DLD1 (cell line): ENCODE data around the gene EFCAB12.

Source experiments
- in situ Hi-C: cut with HindIII; loops from 2 replicates; pipeline ENCODE4 v1.10.0; 2017; ENCODE audit warnings: low sequenced_read_pairs

EFCAB12 gene

DNA sequence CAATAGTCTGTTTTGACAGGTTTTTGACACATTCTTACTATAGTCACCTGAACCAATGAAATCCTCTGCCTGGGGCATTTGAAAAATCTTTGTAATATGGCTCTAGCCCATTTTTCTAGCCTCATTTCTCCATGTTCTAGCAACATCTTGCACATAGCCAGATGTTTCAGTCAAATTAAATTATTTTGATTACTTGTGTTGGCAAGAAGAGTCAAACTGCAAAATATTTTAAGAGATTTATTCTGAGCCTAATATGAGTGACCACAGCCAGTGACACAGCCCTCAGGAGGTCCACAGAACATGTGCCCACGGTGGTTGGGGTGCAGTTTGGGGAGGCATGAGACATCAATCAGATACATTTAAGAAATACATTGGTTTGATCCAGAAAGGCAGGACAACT is 18.5 kb upstream of the EFCAB12 start:
- in situ Hi-C loops = no loop called here

DNA sequence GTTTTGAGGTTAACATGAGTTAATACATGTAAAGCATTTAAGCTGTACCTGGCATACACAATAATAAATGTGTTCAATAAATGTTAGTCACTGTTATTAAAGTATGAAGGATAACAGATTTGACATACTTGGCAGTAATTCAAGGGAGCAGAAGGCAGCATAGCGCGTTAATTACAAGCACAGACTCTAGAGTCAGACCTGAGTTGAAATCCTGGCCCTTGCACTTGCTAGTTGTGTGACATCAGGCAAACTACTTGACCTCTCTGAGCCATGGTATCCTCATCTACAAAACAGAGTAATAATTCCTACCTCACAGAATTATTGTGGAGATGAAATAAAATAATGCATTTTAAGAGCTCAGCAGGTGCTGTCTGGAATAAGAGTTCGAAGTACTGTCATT is 17.0 kb upstream of the EFCAB12 start:
- in situ Hi-C loops = no loop called here

DNA sequence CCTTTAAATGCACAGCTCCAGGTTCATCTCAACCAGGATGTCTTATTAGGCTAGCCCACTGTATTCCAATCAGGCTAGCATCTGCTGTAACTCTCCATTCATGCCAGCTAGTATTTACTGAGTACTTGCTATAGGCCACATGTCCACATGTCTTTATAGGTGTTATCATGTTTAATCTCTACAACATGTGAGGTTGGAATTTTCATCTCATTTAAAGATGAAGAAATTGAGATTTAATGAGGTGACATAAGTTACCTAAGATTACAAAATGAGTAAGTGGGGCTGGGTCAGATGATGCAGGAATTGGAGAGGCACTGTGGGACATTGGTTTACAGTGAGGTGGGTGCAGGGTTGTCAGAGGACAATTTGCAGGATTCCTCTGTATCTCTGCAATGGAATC is 14.5 kb upstream of the EFCAB12 start:
- in situ Hi-C loops = no loop called here

DNA sequence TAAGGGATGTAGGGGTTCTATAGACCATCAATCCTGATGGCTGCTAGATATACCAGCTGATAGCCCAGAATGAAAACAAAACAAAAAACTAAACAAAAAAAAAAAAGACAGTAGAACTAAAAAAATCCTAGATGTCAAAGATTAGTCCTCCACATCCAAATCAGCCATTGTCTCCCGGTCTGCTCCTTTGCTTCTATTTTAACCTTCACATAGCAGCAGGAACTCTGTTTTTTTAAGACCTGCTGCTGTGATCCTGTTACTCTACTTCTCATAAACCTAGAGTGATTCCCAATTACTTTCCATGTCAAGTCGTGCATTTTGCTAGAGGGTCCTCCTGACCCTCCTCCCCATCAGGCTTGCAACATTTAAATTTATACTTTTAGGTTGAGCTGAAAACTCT is 14.1 kb upstream of the EFCAB12 start:
- in situ Hi-C loops = no loop called here

DNA sequence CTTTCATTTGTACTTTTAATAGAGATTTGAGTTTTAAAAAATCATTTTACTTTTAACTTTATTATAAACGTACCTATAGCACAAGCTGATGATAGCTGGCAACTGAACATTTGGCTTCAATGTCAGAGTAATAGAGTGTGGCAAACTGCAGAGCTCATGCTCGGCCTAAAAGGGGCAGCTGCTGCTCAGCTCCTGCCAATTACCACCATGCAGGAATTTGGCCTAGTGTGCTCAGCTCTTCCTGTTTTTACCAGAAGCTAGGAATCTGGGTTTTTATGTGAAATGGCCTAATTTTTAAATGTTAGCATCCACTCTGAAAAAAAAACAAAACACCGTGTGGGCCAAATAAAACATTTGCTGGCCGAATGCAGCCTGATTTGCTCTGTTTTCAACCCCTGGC is 13.3 kb upstream of the EFCAB12 start:
- in situ Hi-C loops = no loop called here

DNA sequence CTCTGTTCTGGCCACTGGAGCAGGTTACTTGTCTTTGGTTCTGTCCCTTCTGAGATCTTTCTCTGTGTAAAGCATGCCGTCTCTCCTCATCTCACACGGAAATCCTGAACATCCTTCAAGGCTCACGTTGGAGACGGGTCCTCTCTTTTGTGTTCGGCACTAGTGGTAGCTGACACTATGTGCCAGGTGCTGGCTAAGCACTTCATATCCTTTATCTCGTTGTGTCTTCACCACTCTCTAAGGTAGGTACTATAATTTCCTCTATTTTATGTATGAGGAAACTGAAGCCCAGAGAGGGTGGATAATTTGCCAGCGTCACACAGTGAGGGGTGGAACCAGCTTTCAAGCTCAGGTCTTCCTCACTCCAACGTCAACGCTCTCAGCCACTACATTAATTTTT is 12.8 kb upstream of the EFCAB12 start:
- in situ Hi-C loops = no loop called here

DNA sequence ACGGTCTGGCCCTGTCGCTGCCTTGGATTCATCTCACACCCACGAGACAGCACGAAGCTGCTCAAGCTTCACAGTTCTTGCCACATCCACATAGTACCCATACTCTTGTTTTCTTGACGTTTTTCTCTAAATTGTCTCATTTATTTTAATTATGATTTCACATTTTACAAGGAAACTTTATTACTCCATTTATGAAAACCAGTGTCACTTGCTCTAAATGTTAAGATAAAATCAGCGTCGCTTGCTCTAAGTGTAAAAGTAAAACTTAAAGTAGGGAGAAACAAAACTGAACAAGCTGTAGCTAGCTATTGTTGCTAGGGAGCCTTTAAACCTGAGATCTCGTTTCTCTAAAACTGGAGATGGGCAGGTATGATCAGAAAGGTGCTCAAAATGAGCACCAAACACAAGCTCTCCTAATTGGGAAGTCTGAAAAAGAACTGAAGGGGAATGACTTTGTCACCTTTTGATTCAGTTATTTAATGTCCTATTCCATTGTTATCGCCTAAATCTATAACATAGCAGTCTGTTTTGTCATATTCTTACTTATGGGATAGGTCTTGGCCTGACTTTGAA is 12.3 kb upstream of the EFCAB12 start:
- in situ Hi-C loops = no loop called here

DNA sequence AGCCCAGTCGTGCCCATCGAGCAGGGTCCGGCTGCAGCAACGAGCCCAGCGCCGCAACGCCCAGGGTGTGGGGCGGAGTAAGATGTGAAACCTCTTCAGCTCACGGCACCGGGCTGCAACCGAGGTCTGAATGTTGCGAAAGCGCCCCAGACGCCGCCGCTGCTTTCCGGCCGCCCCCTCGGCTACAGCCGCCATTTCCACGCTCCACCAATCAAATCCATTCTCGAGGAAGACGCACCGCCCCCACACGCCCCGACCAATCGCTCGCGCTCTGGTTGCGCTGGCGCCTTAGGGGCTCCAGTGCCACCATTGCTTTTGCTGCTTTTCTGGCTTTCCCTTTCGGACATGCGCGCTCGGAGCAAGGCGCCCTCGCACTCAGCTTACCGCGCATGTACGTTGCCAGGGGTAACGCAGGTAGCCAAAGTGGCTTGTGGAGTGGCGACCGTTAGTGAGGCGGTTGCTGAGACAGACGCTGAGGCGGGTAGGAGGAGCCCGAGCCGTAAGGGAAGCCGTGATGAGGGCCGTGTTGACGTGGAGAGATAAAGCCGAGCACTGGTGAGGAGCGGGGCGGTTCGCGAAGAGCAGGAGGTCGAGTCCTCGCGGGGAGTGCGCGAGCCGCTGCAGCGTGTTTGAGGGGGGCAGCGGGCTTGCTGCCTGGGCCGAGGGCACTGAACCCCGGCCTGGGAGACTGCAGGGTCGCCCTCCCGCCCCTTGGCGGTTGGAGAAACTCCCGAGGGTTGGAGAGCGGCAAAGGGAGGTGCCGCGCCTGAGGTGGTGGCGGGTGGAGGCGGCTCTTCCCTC is 11.6 kb upstream of the EFCAB12 start, which contains the start of the genes IFT122 and MBD4:
Gene IFT122, plus strand, starts transcription at position 408 of the 801 bp plus-strand sequence. Its CDS starts 107 bp downstream, at position 515.
Gene MBD4, minus strand, starts transcription at position 132 of the 801 bp plus-strand sequence. Its CDS starts 115 bp downstream, at position 17.
- in situ Hi-C loops = no loop called here

DNA sequence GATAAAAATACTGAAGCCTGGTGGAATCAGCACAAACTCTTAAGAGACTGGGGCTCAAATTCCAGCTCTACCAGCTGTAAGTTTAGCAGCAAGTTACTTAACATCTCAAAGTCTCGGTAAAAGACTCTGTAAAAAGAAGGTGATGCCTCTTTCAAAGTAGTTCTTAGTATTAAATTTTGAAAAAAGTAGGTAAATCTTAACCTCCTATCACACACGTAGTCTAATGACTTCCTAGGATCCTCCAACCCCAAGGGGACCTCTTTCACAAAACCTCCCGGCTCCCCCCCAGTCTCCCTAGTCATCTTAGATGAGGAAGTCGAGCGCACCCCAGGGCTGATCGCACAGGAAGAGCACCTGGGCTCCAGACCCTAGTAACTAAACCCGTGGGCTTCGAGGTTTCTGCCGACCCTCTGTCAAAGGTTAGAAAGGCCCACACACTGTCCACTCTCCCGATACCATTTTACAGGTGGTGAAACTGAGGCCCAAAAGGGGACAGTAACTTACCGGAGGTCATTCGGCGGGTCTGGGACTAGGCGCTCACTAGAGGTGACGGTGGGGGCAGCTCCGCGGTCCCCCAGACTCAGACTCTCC is 10.9 kb upstream of the EFCAB12 start:
- in situ Hi-C loops = no loop called here

DNA sequence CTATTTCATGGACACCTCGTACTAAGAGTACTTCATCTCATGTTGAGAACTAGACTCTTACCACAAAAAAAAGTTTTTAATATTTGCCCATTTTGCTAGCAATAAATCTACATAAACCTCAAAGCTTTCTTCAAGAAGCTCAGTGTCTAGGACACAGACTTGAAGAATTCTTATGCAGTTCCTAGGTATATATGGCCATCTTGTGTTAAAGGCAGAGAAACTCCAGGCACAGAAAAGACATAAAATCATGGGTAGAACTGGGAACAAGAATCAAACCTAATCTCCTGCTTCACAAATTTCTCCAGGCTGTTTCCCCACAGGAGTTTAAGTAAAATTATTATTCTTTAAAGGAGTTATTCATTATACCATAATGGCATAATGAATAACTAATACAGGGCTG is 6.9 kb upstream of the EFCAB12 start:
- in situ Hi-C loops = no loop called here

DNA sequence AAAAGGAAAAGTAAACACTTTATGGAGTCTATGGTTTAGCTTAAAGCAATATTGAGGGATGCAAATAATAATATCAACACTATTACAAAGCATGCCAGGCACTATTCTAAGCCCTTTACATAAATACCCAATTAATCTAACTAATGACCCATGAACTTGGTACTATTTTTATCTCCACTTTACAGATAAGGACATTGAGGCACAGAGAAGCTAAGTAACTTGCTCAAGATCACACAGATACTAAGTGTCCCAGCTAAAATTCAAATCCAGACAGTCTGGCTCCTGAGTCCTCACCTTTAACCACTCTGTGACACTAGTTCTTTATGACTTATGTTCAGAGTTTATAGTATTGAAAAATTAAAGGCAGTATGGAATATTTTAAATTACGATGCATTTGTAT is 5.7 kb upstream of the EFCAB12 start:
- in situ Hi-C loops = no loop called here

DNA sequence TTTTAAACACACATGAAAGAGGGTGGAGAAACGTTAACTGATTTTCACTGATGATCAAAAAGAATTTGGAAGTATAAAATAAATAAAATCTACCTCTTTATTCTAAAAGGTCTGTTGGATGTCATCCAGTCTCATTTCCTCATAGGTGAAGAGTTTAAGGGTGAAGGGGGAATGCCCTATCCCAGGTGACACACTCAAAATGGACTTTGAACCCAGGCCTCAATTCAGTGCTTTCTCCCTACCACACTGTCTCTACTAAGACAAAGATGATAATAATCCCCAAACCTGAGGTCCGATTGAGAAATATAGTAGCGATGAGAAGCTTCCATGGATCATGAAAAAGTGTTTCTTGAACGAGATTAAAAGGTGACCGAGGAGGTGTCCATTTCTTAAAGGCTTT is 5.1 kb upstream of the EFCAB12 start:
- in situ Hi-C loops = no loop called here

DNA sequence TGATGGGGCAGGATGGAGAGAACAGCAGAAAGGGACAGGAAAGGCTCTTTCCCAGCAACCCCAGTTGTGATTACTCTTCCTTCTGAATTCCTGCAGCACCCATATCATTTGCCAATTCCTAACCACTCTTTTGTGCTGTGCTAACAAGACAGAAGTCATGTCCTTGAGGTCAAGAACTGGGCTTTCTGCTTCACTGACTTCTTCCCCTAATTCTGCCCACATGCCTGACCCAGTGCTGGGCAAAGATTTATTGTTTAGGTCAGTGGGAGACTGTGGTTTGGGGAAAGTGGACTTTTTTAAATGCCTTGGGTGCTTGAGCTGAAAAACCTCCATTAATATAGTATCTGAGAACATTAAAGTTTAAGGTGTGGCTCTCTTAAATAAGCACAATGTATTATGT is 4.2 kb upstream of the EFCAB12 start:
- in situ Hi-C loops = no loop called here

DNA sequence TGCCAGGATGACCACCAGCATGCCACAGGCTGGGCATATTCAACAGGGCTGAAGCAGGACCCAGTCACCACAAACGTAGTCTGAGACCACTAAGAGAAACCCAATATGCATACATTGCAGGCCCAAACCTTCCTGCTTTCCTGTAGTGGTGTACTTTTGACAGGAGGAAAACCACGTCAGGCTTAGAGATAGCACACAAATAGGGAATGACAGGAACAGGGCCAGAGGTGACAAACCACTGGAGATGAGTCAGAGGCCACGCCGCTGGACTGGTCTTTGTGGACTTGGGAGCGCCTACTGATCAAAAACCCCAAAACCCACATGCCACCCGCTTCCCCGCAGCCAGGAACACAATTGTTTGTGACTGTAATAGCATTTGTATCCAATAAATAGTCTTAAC is 3.6 kb upstream of the EFCAB12 start:
- in situ Hi-C loops = no loop called here

DNA sequence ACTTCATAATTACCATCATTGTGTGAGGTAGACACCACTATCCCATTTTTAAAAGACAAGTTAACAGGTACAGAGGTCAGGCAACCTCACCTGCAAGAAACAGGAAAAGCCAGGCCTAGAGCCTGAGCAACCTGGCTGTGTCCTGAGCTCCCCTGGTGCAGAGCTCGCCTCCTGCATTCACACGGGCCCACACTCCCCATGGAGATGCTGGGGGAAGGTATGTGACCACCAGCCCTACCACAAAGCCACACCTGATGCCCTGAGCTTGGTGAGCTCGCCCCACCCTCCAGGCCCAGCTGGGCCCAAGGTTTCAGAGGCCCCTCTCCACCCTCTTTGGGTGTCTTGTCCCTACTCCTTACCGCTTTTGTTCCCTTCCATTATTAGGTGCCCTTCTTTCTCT is 1.2 kb upstream of the EFCAB12 start:
- in situ Hi-C loops = no loop called here

DNA sequence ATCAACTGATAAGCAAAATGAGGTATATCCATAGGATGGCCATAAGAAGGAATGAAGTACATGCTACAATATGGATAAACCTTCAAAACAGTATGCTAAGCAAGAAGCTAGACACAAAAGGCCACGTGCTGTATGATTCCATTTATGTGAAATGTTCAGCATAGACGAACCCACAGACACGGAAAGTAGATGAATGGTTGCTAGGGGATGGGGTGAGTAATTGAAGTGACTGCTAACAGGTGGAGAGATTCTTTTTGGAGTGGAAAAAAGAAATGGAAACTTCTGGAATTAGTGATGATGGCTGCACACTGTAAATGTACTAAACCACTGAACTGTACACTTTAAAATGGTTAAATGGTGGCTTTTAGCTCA is 630 bp upstream of the EFCAB12 start:
- in situ Hi-C loops = no loop called here

DNA sequence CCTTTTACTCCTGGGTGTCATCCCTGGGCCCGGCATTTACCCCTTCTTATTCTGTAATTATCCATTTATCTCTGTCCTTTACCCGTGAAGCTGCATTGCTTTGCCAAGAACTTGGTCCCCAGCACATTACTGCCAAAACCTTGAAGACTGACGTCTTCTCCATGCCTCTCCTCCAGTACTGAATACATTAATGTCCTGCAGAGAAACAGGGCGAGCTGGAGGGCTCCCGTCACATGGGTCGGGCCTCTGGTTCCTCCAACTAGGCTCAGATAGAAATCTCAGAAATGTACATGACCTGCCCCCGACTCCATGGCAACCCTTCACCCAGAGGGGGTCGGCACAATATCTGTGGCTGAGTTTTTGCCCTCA is 445 bp downstream of the EFCAB12 start:
- in situ Hi-C loops = no loop called here

DNA sequence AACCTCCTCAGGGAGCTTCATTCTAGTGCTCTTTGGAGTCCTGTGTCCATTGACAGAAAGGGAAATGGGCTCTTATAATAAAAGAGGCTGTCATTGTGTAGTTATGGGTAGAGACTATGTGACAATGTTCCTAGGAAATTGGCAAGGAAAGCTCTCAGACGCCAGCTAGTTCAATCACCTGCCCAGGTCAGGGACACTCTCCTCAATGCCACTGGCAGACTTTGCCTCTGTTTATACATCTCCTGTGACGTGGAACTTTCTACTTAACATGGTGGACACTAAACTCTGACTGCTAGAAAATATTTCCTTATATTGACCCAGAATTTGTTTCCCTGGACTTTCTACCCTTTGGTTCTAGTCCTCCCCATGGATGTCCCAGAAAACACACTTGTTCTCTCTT is 2.8 kb downstream of the EFCAB12 start:
- in situ Hi-C loops = no loop called here

DNA sequence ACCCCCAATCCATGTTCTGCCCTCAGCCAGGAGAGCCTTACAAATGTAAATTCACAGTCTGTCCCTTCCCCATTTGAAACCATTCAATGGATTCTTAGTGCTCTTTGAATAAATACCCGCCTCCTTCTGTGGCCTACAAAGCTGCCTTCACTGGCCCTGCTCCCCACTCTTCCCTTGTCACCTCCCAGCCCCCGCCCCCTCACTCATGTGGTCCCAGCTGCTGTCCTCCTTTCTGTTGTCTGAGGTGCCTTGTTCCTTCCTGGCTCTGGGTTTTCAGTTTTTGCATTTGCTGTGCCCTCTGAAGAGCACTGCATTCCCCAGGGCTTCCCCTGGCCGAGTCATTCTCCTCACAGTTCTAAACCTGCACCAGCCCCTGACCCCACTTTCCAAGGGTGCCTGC is 3.2 kb downstream of the EFCAB12 start:
- in situ Hi-C loops = no loop called here

DNA sequence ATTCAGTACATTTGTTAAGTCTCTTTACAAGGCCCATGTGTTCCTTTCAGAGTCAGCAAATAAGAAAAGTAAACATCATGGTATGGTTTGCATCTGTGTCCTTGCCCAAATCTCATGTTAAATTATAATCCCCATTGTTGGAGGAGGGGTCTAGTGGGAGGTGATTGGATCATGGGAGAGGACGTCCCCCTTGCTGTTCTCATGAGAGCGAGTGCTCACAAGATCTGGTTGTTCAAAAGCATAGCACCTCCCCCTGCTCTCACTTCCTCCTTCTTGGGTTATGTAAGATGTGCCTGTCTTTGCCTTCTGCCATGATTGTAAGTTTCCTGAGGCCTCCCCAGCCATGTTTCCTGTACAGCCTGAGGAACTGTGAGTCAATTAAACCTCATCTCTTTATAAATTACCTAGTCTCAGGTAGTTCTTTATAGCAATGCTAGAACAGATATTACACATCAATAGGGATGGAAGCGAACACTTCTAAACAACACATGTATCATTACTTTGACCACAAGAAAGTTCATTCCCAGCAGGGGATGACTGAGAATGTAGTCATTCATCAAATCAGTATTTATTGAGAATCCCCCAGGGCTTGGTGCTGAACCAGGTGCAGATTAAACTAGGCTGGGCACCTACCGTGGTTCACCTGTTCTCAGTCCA is 4.1 kb downstream of the EFCAB12 start:
- in situ Hi-C loops = no loop called here

DNA sequence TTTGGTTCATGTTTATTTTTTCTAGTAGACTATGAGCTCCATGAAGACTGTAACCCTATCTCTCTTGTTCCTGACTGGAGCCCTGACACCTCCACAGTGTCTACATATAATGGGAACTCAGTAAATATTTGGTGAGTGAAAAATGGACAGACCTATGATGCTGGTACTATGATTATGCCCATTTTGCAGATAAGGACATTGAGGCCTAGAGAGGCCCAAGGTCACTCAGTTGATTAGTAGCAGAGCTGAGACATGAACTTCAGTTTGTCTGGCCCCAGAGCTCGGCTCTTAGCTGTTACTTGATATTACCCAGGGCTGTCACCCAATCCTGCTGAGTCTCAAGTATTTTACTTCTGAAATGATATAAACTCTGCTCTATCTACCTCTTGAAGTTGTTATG is 5.5 kb downstream of the EFCAB12 start:
- in situ Hi-C loops = no loop called here
